ENCODE results near the gene PLEKHH3. TPM values are rescaled to one million over a fixed set of nuclear protein-coding genes. Genes with fewer than 3 reads are reported as not detected.

Gene PLEKHH3
- total RNA-seq, 1 experiment from 2014 or later = 21.4 TPM

DNA sequence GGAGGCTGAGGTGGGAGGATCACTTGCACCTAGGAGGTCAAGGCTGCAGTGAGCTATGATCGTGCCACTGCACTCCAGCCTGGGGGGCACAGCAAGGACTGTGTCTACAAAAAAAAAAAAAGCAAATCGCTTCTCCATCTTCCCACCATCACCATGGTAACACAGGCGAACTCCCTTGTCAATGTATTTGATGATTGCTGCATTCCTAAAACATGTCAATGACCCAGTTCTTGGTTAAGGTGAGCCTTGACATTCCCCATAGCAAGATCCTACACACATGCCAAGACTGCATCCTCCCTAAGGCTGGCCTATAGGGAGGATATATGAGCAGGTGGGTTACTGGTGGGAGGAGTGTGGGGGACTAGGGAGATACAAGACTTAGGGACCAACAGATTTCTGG lies 17.7 kb upstream of the PLEKHH3 start:
- Histone ChIP-seq H4K5ac (ENCODE audit: insufficient read length, low read depth, low read length) (no peak overlapping the region), H2BK12ac (ENCODE audit: insufficient read length, low read depth, low read length) (no peak overlapping the region), H4K91ac (ENCODE audit: insufficient read length, low read depth, low read length) (no peak overlapping the region), H4K20me1 (ENCODE audit: control insufficient read depth, insufficient read depth, insufficient read length) (no peaks in the 10 kb centered on the region), H2BK120ac (ENCODE audit: low read depth, low read length, poor library complexity, severe bottlenecking) (no peak overlapping the region), H3K14ac (ENCODE audit: insufficient read depth, low read length) (no peak overlapping the region), H3K9ac (ENCODE audit: extremely low read depth, insufficient read length, low read length) (no peak overlapping the region), H2BK5ac (ENCODE audit: insufficient read length, low read length) (no peak overlapping the region), H2BK15ac (ENCODE audit: low read depth, low read length) (no peak overlapping the region), H3K79me1 (ENCODE audit: insufficient read depth, low read depth, low read length, poor library complexity, severe bottlenecking) (no peaks in the 10 kb centered on the region), H3T11ph (ENCODE audit: low read length) (no peak overlapping the region), H2AFZ (ENCODE audit: low read length) (no peak overlapping the region), H3K18ac (ENCODE audit: insufficient read length, low read depth, low read length) (no peak overlapping the region), H3K23me2 (ENCODE audit: insufficient read length, low read depth, low read length, poor library complexity, severe bottlenecking) (no peaks in the 10 kb centered on the region), H3K79me2 (ENCODE audit: insufficient read depth, low read length) (no peaks in the 10 kb centered on the region), H3K9me3 (ENCODE audit: control insufficient read depth, low read depth, low read length) (no peaks in the 10 kb centered on the region), H3K27ac (ENCODE audit: insufficient read length, low read depth, low read length) (no peak overlapping the region), H3K4me2 (ENCODE audit: insufficient read depth, insufficient read length, low read length) (no peak overlapping the region), H4K8ac (replicated peaks; ENCODE audit: insufficient read length, low read depth, low read length) (no peak overlapping the region), H2AK5ac (ENCODE audit: insufficient read length, low read length) (no peak overlapping the region), H3K4me1 (ENCODE audit: insufficient read depth, low read length) (no peaks in the 10 kb centered on the region), H3K4ac (ENCODE audit: low read depth, low read length) (no peak overlapping the region), H3K27me3 (ENCODE audit: insufficient read depth, low read length) (no peaks in the 10 kb centered on the region), H3K56ac (ENCODE audit: insufficient read length, low read depth, low read length) (no peak overlapping the region), H2BK20ac (ENCODE audit: low read depth, low read length, poor library complexity, severe bottlenecking) (no peak overlapping the region), H3K23ac (ENCODE audit: insufficient read length, low read depth, low read length) (no peak overlapping the region)
- Mint-ChIP-seq H3K36me3 (ENCODE audit: insufficient read depth in 1 of 3, low read depth in 3 of 3) (peaks cover 17 to 25% (median 19%) of the 10 kb centered on the region in 3 experiments), H3K4me3 (no peak overlapping the region), H3K9me3 (no peaks in the 10 kb centered on the region; a peak in 2 of 5 replicates), H3K4me1 (peaks cover 6 to 17% of the 10 kb centered on the region in 2 experiments), H3K27ac (no peak overlapping the region), H3K27me3 (ENCODE audit: low read depth) (no peaks in the 10 kb centered on the region)
- DNase-seq = no peak
- WGBS (ENCODE audit: extremely low coverage, insufficient read length, low lambda C conversion rate) = no CpG with 5 or more reads among the region's 3 CpGs
- TF ChIP-seq, protein P1, sequence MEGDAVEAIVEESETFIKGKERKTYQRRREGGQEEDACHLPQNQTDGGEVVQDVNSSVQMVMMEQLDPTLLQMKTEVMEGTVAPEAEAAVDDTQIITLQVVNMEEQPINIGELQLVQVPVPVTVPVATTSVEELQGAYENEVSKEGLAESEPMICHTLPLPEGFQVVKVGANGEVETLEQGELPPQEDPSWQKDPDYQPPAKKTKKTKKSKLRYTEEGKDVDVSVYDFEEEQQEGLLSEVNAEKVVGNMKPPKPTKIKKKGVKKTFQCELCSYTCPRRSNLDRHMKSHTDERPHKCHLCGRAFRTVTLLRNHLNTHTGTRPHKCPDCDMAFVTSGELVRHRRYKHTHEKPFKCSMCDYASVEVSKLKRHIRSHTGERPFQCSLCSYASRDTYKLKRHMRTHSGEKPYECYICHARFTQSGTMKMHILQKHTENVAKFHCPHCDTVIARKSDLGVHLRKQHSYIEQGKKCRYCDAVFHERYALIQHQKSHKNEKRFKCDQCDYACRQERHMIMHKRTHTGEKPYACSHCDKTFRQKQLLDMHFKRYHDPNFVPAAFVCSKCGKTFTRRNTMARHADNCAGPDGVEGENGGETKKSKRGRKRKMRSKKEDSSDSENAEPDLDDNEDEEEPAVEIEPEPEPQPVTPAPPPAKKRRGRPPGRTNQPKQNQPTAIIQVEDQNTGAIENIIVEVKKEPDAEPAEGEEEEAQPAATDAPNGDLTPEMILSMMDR (conservative IDR thresholded peaks at IDR 0.05) = no peak
